IPS-NIHi7 (cell line): Measurements from ENCODE around the gene PRSS38.
A peak's percentile ranks its signal among the peaks of the same experiment; 100 is the strongest.

ENCODE experiments used
- DNase-seq: peaks from one replicate; pipeline ENCODE4 v3.0.0; 2012; ENCODE audit warnings: mixed read lengths; ENCODE audit errors: extremely low spot score

The PRSS38 gene

GRCh38 chr1:227779021-227779441 lies 36.4 kb upstream of the PRSS38 start:
- no peak for DNase-seq

GRCh38 chr1:227779685-227780084 lies 35.8 kb upstream of the PRSS38 start:
- no peak for DNase-seq

- DNase-seq: no peak
Measured at GRCh38 chr1:227780101-227781044, 35.1 kb upstream of the PRSS38 start.

GRCh38 chr1:227781314-227781930 lies 34.1 kb upstream of the PRSS38 start:
- no peak for DNase-seq

GRCh38 chr1:227782226-227782625 lies 33.2 kb upstream of the PRSS38 start:
- DNase-seq: no peak

GRCh38 chr1:227785094-227785804 lies 30.2 kb upstream of the PRSS38 start:
- DNase-seq: no peak

- no peak for DNase-seq
Measured at GRCh38 chr1:227785805-227786671, 29.4 kb upstream of the PRSS38 start.

GRCh38 chr1:227786673-227787512 lies 28.6 kb upstream of the PRSS38 start:
- DNase-seq: no peak

GRCh38 chr1:227787513-227788270 lies 27.8 kb upstream of the PRSS38 start:
- DNase-seq: peak; percentile 97

- peak; percentile 88 for DNase-seq
Measured at GRCh38 chr1:227788271-227789083, 27.0 kb upstream of the PRSS38 start.

GRCh38 chr1:227789084-227790033 lies 26.1 kb upstream of the PRSS38 start:
- DNase-seq: no peak

- no peak for DNase-seq
Measured at GRCh38 chr1:227790034-227790400, 25.5 kb upstream of the PRSS38 start.

GRCh38 chr1:227790868-227791267 lies 24.6 kb upstream of the PRSS38 start:
- DNase-seq: no peak

- DNase-seq: no peak
Measured at GRCh38 chr1:227791425-227792143, 23.9 kb upstream of the PRSS38 start.

GRCh38 chr1:227792216-227793078 lies 23.0 kb upstream of the PRSS38 start:
- DNase-seq: peak; percentile 18
